Stimulated activated naive CD4-positive, alpha-beta T cell (primary cell): ENCODE results near the gene PPP1R11.
"Not testable (repeated sequence)": the region's sequence is repeated elsewhere in the genome, so short reads cannot be mapped to it uniquely, and the experiment has no call there.

Source experiments
- DNase-seq, 6 experiments: peaks; one replicate each; lab custom pipeline; 2025; lab: John Stamatoyannopoulos, UW

The PPP1R11 gene

GRCh38 chr6:30066577-30067459 is at the start of gene PPP1R11:
Gene PPP1R11, plus strand, starts transcription at chr6:30067198. Its CDS starts 213 bp downstream, at chr6:30067411.
- peak; percentile 94 to 100 (median 98) for DNase-seq

DNA sequence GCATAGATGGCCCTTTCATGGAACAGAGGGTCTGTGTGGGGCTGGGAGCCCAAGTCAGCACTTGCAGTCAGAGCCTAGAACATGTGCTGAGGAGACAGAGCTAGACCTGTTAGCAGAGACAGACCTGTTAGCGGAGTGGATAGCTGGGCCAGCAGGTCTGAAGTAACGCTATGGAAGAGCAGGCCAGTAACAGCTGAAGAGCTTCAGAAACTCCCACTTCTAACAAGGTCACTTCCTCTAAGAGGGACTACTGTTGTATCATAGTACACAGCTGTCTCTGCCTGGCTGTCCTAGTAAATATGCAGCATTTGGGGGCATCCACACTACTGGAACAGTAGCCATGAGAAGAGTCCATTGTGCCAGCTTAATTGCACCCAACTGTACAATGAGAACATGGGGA is 47.2 kb upstream of the PPP1R11 start:
- DNase-seq = no peak

DNA sequence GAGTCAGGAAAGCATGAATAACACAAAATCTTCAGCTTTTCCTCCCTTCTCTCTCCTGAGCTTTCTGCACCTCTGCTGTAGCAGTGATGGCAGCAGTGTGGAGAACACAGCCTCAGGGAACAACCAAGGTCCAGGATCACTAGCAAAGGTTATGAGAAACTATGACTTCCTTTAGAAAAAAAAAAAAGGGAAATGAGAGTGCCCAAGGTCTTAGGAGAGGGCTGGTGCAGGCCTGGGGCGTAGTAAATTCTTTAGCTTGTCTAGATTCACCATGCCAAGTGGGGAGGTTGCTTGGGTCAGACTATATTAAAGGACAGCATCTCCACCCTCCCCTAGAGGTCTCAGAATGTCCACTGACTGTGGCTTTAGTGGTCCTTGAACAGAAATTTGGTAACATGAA is 46.4 kb upstream of the PPP1R11 start:
- no peak for DNase-seq

GRCh38 chr6:30022189-30022588 is 44.8 kb upstream of the PPP1R11 start:
- no peak for DNase-seq

DNA sequence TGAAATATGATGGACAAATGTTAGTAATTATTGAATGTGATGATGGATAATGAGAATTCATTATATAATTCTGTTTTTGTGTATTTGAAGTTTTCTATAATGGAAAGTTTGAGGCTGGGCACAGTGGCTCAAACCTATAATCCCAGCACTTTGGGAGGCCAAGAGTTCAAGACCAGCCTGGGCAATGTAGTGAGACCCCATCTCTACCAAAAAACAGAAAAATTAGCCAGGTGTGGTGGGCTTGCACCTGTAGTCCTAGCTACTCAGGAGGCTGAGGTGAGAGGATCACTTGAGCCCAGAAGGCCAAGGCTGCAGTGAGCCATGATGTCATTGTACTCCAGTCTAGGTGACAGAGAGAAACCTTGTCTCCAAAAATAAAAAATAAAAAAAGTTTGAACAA is 44.3 kb upstream of the PPP1R11 start:
- not testable (repeated sequence) for DNase-seq

GRCh38 chr6:30025186-30025585 is 41.8 kb upstream of the PPP1R11 start:
- DNase-seq = no peak

DNA sequence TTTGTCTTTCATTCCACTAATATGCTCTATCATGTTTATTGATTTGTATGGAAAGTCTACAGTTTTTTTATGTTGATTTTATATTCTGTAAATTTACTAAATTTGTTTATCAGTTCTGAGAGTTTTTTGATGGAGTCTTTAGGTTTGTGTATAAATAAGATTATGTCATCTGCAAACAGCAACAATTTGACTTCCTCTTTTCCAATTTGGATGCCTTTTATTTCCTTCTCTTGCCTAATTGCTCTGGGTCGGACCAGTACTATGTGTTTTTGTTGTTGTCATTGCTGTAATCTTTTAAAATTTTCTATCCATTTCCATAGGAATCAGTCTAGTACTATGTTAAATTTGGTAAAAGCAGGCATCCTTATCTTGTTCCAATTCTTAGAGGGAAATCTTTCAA is 37.4 kb upstream of the PPP1R11 start:
- no peak for DNase-seq

DNA sequence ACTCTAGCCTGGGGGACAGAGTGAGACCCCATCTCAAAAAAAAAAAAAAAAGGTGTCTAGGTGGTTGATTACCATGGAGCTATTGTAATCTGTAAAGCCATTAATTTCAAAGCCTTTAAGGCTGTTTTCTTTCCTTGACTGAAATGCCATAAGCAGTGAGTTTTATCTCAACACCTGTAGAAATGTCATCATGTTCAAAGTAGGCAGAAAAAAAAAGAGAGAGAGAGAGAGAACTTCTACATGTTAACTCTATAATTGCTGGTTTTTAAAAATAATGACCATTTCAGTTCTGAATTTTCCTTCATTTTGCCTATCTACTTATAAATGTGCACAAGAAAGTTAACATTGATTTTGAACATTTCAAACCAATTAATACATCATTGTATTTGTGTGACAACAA is 35.6 kb upstream of the PPP1R11 start:
- no peak for DNase-seq

DNA sequence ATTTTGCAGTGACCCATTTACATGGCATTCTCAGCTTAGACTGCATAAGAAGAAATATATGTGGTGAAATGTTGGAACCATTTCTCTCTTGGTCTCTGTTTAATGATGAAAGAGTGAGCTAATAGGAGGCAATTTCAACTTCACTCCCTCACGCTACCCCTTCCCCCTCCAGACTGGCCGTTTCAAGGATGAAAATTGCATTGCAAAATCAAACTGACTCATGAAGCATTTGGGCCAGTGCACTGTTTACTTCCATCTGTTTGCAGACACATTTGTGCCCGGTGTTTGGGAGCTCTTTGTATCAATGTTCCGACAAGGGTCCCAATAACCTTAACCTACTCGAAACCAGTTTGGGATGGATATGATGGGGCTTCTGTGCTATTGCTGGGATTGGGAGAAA is 33.6 kb upstream of the PPP1R11 start:
- DNase-seq = not testable (repeated sequence)

- no peak for DNase-seq
Observed at GRCh38 chr6:30035784-30036183, 31.2 kb upstream of the PPP1R11 start.

GRCh38 chr6:30037182-30037788 is 29.7 kb upstream of the PPP1R11 start:
- DNase-seq = no peak

- no peak for DNase-seq
Observed at GRCh38 chr6:30041221-30041620, 25.8 kb upstream of the PPP1R11 start.

- no peak for DNase-seq
Observed at GRCh38 chr6:30041821-30042220, 25.2 kb upstream of the PPP1R11 start.

GRCh38 chr6:30042476-30042875 is 24.5 kb upstream of the PPP1R11 start:
- no peak for DNase-seq

DNA sequence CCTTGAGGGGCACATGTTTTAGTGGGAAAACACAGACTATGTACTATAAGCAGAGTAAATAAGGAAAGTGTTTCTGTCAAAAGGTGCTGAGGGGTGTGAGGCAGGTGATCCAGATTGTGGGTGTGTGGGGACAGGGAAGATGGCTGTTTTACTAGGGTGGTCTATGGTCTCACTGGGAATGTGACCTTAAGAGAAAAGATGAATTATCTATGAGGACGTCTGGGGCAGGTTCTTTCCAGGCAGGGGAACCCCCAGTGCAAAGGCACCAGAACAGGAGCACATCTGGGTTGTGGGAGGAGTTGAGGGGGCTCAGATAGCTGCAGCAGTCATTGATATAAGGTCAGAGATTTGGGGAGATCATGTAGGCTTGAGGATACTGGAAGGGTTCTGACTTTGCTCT is 24.1 kb upstream of the PPP1R11 start:
- no peak for DNase-seq

DNA sequence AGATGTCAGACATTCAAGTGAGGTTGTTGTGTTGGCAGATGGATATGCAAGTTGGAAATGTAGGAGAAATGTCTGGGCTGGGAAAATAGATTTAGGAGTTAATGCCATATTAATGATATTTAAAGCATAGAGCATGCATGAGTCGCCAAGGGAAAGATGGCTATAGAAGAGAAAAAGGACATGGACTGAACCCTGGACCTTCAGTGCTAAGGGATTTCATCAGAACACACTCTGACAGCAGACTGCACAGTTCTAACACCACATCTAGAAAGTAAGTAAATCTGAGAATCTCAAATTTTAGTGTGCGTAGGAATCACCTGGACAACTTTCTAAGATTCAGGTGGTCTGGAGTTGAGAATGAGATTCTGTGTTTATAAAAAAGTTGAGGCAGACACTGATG is 23.3 kb upstream of the PPP1R11 start:
- no peak for DNase-seq

GRCh38 chr6:30044630-30045029 is 22.4 kb upstream of the PPP1R11 start:
- DNase-seq = no peak

GRCh38 chr6:30047220-30047619 is 19.8 kb upstream of the PPP1R11 start:
- no peak for DNase-seq

- no peak for DNase-seq
Observed at GRCh38 chr6:30053682-30054081, 13.3 kb upstream of the PPP1R11 start.

DNA sequence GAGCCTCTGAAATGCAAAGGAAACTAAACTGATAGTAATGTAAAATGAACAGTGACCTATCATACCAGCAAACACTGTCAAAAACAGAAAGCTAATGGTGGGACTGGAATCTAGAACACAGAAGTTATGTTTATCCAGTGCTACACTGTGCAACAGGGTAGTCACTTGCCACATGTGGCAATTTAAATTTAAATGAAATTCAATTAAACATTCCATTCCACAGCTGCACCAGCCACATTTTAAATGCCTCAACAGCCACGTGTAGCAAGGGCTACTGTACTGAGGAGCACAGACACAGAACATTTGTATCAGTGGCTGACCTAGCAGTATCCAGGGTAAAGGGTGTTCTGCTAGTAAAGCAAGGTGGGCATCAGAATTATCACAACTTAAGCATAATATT is 11.5 kb upstream of the PPP1R11 start:
- no peak for DNase-seq

- no peak for DNase-seq
Observed at GRCh38 chr6:30060606-30061091, 6.3 kb upstream of the PPP1R11 start.

DNA sequence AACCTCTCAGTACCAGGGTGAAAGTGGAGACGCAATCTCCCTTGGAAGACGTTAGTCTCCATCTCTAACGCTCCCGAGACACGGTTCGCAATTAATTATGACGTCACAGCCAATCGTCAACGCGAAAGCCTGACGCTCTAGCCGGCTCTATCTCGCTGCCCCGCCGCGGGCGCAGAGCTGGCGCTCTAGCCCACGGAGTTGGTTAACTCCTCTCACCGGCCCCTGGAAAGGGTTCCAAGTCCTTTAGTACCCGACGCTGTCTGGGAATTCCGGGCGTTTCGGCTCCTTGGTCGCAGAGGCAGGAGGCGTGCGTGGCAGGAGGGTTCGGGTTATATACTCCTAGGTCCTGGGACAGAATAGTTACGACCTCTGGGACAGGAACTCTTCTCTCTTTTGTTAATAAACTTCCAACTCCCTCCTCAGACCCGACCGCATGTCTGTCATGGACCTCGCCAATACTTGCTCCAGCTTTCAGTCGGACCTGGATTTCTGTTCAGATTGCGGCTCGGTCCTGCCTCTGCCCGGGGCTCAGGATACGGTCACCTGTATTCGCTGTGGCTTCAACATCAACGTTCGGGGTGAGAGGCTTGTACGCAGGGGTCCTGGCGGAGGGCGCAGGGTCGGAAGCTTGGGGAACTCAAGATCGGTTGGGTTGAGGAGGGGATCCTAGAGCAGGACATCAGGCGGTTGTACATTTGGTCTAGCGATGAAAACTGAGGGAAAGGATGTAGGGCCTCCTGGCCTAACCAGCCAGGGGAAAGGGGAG is 5.7 kb upstream of the PPP1R11 start, which contains the start of gene POLR1H:
Gene POLR1H, plus strand, starts transcription at position 174 of the 766 bp plus-strand sequence. Its CDS starts 260 bp downstream, at position 434.
- DNase-seq = peak; percentile 70 to 89 (median 82)
